GM18873 (cell line): ENCODE measurements around the gene ABLIM2.
A peak's percentile ranks its signal among the peaks of the same experiment; 100 is the strongest.

ENCODE experiments used
- ATAC-seq: cut with Tn5 transposase; IDR thresholded peaks from one replicate; pipeline ENCODE4 v1.9.1; 2021; ENCODE audit warnings: mild to moderate bottlenecking, moderate library complexity, moderate number of reproducible peaks; ENCODE audit not compliant: unreplicated experiment, low FRiP score

Gene ABLIM2

DNA sequence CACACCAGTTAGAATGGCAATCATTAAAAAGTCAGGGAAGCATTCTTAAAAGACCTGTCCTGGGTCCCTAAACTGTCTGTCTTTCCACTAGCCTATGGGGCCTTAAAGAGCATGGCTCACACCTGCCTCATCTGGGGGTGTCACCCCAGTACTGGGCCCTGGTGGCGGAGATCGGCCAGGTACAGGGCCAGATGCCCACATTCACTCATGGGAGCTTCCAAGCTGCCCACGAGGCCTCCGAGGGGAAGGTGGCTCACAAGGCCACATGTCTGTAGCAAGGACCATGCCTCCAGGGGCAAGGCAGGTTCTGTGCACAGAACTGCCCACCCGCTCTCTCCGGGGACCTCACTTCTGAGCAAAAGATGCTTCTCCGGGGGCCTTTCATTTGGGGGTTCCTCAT is 163.5 kb downstream of the ABLIM2 start:
- ATAC-seq, result no peak

DNA sequence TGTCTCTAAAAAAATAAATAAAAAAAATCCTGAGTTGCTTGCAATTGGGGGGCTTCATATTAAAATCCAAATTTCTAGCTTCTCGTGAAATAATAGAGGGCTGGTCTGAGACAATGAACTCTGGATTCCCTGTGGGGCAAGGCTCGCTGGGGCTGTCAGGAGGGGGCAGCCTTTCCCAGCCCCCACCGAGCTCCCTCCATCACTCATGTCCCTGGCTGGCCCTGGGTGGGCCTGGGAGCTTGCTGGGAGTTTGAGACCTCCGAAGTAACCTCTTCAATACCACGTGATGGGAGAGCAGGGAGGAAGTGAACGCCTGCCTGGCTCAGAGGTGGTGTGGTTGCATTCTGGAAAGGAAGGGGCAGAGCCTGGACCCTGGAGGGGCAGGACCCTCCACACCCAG is 164.9 kb downstream of the ABLIM2 start:
- ATAC-seq, result no peak

DNA sequence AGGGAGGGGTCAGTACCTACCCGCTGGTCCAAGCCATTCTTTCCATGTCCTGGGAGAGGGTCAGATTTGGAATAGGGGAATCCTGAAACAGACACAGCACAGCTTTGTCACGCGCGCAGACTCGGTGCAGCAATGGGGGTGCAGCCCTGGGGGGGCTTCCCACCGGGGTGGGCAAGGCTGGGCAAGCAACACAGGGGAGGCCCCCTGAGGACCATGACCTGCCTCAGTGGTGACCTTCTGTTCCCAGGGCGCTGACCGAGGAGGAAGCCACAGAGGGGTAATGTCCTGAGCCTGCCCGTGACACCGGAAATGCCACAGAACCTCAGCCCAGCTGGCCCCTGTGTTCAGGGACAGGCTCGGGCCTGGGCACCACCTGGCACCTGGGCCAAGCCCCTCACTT is 165.8 kb downstream of the ABLIM2 start:
- no peak for ATAC-seq

DNA sequence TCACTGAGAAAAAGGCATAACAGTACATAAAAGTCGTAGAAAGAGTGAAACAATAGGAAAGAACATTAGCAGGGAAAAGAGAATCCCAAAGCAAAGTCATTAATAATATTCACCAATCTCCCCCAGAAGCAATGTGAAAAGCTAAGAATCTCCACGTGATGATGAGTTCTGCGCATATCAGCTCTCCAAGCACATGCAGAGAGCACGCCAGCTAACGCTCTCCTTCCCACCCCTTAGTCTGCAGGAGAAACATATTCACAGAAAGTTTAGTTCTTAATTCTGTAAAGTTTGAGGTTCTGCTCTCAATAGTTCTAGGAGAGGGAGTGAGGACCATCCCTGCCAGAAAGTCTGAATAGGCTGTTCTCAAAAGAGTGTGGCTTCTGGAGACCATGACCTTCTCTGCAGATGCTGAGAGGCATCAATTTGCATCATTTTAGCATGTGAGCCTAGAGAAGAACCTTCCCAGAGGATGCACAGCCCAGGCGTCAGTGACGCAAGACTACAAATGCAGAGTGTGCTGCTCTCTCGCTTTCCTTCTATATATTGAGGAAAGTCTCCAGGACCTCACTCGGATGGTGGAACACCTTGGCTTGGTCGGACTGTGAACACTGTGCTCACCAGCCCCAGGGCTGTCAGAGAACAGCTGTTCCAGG is 167.7 kb downstream of the ABLIM2 start:
- ATAC-seq, result no peak

DNA sequence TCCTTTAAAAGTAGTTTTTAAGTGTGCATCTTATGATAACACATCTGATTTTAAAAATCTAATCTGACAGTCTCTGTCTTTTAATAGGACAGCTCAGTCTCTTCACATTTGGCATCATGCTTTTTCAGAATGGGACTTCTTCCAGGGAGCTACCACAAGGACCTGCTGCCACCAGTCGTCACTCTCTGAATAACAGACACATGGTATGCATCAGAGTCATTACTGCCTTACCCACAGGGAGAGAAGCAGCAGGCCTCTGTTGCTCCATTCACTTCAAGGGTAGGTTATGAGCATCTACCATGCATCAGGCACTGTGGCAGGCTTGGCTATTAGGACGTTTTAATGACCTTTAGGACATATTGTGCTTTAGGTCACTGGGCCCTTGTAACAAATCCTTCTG is 169.0 kb downstream of the ABLIM2 start:
- no peak for ATAC-seq

DNA sequence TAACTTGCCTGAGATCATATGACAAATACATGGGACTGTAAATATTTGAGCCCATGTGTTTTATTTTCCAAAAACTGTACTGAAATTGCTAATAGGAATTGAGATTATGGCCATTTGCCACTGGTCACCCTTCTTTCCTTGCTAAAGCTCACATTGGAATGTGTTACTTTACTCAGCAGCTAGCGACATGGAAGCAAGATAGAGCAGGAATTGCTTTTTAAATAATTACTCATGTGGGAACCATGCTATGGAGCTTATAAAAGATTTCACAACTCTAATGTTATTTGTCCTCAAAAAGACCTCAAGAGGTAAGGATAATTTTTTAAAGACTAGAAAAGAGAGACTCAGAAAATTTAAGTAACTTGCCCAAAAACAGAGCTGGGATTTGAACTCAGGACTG is 170.2 kb downstream of the ABLIM2 start:
- no peak for ATAC-seq

DNA sequence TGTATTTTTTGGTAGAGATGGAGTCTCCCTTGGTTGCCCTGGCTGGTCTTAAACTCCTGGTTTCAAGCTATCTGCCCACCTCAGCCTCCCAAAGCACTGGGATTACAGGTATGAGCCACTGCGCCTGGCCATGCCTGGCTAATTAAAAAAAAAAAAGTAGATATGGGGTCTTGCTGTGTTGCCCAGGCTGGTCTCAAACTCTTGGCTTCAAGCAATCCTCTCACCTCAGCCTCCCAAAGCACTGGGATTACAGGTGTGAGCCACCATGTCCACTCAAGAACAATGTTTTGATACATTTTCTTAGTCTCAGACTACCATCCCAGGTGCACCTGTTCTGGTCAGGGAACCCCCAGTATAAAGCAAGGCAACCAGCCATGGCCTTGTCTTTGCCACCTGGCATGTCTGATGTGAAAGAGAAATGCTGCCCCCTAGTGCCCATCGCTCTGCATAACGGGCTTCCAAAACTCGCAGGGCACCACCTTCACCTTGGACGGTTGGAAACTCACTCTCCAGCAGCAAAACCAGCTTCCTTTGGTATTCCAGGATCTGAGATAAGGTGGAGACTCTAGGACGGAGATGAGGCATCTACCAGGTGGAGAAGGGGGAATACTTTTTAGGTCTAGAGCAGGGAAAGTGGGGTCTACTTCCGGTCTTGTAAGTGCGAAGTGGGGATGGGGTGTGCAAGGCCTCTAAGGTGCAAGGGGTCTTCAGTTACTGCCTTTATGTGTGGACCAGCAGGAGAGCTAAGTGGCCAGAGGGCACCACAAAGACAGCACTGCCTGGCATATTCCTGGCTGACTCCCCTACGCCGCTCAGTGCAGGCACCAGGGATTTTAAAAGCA is 171.2 kb downstream of the ABLIM2 start:
- peak; percentile 71 for ATAC-seq

DNA sequence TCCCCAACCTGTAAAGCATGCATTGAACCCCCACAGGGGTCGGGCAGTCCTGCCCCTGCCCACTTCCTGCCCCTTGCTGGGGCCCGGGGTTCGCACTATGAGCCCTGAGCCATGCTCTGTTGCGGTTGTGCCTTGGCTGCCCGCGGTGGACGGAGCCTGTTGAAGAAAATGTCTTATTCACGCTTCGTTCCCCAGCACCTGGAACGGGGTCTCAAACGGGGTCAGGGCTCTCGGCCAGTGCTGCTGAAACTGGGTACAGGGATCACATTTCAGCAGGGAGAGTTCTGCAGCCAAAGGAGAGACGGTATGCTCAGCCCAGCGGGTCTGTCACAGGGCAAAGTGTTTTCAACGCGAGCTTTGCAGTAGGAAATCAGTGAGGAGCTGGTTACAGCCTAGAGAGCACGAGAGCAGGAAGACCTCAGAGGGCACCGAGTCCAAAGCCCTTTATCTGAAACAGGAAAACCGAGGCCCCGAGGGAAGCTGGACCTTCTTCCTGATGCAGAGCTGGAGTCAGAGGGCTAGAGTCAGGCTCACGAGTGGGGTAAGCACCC is 172.6 kb downstream of the ABLIM2 start:
- ATAC-seq, result no peak

DNA sequence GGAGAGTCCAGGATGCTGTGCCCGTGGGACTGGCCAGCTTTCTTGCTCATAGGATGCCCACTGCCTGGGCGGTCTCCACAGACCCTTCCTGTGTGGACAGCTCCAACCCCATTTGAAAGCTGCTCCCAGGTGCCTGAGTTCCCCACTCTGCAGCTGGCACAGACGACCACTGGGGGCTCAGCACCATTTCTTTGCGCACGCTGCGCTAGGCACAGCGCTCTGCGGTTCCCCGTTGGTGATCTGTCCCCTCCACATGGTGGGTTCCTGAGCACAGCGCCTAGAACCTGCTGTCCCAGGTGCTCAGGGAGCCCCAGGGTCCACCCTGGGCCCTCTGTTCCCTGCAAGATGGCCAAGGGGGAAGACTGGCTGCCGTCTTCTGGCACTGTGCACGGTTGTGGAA is 173.5 kb downstream of the ABLIM2 start:
- no peak for ATAC-seq

DNA sequence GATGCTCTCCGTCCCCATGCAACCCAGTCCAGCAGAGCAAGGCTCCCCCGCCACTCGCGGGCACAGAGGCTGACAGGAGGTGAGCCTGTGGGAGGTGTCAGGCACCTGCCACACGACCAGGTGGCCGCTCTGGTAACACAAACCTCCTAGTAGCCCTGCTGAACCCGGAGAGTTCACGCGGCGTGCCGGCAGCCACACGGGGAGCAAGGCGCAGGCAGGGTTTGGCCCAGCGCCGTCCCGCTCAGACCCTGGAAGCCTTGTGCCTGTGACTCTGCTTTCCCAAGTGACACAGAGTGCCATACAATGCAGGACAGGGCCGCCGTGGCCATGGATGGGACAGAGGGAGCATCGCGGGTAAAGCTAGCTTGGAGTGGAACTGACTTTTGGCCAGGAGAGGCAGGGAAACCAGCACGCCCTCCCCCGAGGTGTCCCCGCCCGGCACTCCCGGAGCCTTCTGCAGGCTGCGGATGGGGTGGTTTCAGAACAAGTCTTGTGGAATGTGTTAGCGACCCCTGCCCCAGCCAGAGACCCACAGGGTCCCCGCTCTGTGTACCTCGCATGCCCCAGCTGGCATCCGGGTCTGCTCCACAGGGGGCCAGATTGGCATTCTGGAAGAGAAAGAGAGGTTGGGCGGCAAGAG is 174.2 kb downstream of the ABLIM2 start:
- ATAC-seq, result no peak

DNA sequence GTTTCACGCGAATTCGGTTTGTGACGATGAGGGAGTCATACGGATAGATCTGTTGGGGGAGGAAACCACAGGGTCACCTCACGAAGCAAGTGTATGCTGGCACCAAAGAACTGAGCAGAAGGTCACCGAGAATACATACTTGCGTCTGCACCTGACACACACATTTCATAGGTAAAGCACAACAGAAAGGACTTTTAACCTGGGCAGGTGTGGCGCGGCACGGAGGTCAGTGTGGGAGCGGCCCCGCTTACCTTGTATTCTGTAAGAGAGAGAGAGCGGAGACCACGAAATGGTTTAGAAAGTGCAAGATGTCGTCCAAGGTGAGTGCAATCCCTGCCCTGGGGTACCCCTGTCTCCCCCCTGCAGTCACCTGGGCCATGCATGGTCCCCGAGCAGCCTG is 175.3 kb downstream of the ABLIM2 start:
- ATAC-seq, result no peak

DNA sequence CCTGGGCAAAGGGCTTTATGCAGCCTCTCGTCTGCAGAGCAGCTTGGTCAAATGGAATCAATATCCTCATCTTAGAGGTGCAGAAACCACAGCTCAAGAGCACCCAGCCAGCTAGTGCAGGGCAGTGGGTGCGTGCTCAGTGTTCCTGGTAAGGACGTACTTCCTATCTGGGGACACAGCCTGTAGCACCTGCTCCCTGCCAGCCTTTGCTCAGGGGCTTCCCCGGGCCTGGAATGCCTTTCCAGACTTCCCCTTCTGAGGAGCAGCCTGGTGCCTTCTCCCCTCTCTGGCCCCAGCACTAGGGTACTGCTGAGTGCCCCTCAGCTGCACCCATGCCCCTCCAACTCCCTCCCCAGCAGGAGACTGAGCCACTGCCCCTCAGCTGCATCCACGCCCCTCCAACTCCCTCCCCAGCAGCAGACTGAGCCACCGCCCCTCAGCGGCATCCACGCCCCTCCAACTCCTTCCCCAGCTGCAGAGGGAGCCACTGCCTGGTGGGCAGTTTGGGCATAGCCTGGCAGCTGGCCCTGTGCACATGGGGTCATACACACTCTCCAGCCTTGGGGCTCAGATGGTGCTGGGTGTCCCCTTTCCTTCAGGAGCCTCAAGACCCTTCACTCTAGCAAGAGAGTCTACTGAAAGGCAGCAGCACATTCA is 176.7 kb downstream of the ABLIM2 start:
- no peak for ATAC-seq

DNA sequence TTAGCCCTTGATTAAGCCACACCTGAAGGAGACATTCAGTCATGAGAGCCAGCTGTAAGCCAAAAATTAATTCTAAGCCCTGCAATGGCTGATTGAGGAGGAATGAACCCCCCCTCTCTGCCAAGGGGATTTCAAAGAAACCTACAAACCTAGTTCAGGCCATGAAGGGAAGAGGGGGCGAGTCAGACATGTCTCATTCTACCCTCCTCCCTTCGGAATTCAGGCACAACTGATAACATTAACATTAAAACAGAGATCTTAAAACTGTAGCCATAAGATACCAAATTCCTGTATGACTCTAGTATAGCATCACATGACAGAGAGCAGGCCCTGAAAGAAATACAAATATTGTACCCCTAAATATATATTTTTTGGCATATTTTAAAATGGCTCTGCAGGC is 178.6 kb downstream of the ABLIM2 start:
- no peak for ATAC-seq

DNA sequence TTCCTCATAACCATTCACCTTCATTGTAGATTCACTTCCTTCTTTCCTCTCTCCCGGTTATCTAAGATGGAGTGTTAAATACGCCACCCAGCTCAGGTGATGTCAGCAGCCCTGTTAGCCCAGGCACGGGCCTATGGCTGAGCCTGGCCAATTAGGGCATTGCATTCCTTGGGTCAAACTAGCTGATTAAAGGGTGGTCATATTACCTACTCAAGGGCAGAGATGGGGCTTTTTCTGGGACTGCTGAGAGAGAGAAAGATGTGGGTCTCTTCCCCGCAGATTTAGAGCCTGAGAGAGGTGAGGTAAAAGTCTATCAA is 179.0 kb downstream of the ABLIM2 start:
- no peak for ATAC-seq

DNA sequence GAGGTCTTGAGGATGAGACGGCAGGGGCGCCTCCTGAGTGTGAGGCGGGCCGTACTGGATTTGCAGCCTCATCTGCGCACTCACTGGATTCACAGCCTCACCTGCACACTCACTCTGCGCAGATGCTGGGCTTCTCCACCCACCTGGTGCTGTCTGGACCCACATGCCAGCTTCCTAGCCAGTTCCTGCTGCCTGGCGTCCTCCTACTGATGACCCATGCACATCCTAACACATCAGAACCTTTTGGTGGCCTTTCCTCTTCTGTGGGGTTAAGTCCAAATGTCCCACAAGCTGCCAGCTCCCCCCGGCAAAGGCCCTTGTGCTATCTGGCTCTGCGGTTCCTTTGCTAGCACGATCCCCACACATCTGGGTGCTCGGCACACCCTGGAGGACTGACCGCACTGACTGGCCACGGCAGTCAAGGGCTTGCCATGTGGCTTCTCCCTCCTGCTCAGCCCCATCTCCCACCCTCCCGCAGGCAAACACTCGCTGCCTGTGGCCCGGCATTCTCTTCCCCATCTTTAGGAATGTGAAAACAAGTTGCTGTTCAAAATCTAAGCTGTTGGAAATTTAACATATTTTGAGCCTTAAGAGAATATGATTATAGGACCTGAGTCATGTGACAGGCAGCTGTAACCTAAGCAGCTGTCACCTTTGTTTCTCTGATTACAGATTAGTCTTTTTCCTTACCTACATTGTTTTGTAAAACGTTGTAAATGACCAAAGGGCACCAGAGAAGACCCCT is 179.5 kb downstream of the ABLIM2 start:
- ATAC-seq, result no peak

DNA sequence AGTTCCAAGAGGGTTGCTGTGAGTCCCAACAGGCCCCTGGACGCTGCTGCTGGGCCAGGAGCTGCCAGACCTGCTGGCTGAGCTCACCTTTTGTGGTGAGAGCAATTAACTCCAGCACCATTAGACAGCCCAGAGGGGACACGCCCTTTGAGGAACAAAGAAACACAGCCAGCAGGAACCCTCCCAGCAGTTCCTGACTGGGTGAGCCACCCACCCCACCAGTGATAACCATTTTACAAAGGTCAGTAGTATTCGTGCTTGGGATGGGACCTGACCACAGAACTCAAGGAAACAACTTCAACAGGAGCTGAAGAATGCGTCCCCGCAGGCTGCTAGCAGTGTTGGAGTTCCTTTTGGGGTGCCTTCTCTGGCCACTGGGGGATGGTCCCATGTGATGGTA is 180.1 kb downstream of the ABLIM2 start:
- ATAC-seq, result no peak

DNA sequence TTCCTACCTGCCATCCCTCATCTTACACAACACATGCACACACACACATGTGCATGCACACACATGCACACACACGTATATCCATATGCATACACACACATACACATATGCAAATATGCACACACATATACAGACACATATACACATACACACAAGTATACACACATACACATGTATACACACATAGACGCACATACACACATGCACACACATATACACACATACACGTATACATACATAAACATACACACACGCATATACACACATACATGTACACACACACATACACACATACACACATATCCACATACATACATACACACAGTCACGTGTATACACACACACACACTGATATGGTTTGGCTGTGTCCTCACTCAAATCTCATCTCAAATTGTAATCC is 182.0 kb downstream of the ABLIM2 start:
- no peak for ATAC-seq

DNA sequence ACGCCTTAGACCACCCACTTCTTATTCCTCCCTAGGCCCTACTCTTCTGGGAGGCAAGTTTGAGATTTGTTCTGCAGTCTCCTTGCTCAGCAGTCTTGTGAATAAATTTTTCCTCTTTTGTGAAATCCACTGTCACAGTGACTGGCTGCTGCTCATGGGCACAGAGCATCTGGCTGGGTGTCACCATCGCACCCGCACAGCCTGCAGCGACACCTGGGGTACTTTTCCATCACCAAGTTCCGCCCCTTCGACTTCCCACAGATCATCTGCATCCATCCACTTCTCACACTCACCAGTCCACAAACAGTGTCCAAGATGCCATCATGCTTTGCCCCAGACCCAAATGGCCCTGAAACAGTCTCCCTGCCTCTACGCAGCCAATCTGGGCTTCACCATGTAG is 182.6 kb downstream of the ABLIM2 start:
- no peak for ATAC-seq

DNA sequence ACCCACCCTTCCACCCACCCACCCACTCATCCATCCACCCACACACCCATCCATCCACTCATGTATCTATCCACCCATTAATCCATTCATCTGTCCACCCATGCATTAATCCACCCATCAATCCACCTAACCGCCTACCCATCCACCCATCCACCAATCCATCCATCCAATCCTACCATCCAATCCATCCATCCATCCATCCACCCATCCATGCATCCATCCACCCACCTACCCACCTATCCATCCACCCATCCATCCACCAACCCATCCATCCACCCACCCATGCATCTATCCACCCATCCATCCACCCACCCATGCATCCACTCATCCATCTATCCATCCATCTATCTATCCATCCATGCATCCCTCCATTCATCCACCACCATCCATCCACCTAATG is 184.2 kb downstream of the ABLIM2 start:
- ATAC-seq, result no peak

DNA sequence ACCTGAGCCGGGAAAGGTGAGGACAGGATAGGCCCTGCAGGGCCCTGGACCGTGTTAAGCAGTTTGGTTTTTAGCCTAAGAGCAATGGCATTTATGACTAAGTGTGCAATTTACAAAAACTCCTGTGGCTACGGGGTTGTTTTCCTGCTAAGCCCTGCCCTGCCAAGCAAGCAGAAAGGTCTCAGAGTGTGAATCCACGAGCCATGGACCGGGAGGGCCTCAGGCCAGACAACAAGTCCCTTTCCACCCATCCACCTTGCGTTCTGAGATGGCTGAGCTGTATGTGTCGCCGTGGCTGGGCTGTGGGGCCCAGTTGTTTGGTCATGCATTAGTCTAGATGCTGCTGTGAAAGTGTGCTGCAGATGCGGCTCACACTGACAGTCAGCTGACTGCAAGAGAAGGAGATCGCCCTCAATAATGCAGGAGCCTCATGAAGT is 185.1 kb downstream of the ABLIM2 start:
- no peak for ATAC-seq
